ENCODE data around the gene PPP4R3C.
"Not testable (repeated sequence)": the region's sequence is repeated elsewhere in the genome, so short reads cannot be mapped to it uniquely, and the experiment has no call there.

Gene PPP4R3C

GRCh38 chrX:27463187-27463586 is at the start of gene PPP4R3C:
Gene PPP4R3C (minus strand): TSS chrX:27463341. CDS start chrX:27463296, 45 bp downstream.
- no peak for DNase-seq (ENCODE audit: low read depth in 2 of 3, low spot score in 1 of 3)

GRCh38 chrX:27491397-27491796 is 28.3 kb upstream of the PPP4R3C start:
- DNase-seq (ENCODE audit: low read depth in 2 of 3, low spot score in 1 of 3): no peak

DNA sequence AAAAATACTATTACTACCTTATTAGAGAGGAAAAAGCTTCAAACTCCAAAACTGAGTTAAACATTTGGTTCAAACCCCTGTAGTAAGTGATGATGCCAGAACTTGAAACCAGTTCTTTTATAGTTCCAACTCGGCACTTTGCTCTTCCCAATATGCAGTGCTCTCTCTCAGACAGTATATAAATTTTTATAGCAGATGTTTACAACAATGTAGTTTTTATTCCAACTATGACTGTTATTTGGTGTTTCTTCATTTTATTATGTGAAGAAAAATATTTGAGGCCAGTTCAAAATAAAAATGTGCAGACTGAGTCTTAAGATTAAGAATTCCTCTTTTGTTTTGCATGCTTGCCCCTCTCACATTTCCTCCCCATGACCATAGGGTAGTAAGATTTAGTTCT is 2.9 kb upstream of the PPP4R3C start:
- DNase-seq (ENCODE audit: low read depth in 2 of 3, low spot score in 1 of 3): no peak

- DNase-seq (ENCODE audit: low read depth in 2 of 3, low spot score in 1 of 3): no peak
Observed at GRCh38 chrX:27465036-27465435, 1.9 kb upstream of the PPP4R3C start.

GRCh38 chrX:27459129-27459528 is 4.0 kb downstream of the PPP4R3C start:
- not testable (repeated sequence) for DNase-seq (ENCODE audit: low read depth in 2 of 3, low spot score in 1 of 3)

- not testable (repeated sequence) for DNase-seq (ENCODE audit: low read depth in 2 of 3, low spot score in 1 of 3)
Observed at GRCh38 chrX:27458544-27458943, 4.6 kb downstream of the PPP4R3C start.

- no peak for DNase-seq (ENCODE audit: low read depth in 2 of 3, low spot score in 1 of 3)
Observed at GRCh38 chrX:27451324-27451723, 11.8 kb downstream of the PPP4R3C start.

- no peak for DNase-seq (ENCODE audit: low read depth in 2 of 3, low spot score in 1 of 3)
Observed at GRCh38 chrX:27446423-27446822, 16.7 kb downstream of the PPP4R3C start.

DNA sequence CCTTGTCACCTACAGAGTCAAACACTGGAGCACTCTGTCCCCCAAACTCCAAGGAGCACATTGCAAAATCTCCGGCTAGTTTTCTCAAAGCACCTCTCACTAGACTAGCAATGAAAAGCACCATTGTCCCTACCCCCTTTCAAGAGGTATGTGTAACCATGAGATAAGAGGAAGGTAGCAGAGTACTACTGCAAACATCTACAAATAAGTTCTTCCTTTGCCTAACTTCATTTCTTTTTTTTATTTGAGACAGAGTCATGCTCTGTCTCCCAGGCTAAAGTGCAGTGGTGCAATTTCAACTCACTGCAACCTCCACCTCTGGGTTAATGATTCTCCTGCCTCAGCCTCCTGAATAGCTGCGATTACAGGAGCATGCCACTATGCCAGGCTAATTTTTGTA is 17.7 kb downstream of the PPP4R3C start:
- DNase-seq (ENCODE audit: low read depth in 2 of 3, low spot score in 1 of 3): no peak

DNA sequence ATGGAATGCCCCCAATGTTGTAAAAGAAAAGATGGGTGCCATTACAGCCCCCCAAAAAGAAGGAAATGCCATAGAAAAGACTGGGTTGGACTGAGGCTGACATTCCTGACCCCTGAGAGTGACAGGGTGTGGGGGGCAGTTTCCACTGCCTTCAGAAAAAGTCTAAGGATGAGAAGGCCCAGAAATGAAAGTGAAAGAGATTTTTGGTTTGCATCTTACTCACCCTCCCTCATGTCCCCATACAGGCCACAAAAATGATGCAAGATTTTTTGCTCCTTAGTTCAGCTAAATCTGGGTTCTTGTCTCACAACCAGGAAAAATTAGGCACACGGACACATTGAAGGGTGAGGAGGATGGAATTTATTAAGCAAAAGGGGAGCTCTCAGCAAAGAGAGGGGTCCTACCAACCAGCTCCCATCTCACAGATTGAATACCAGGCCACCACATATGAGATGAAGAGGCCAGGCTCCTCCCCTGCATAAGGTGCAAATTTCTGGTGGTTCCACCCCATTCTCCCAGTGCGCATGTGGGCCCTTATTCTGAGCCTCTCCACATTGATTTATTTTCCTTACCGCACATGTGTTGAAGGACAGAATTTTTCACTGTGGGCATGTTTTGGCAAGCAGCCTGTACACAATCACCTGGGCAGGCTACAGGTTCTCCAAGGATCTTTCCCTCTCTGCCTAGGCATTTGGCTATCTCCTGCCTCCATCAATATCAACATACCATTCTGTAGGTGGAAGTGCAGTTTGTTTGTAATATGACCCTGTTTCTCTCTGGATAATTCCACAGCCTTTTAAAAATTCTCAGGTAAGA is 18.8 kb downstream of the PPP4R3C start:
- DNase-seq (ENCODE audit: low read depth in 2 of 3, low spot score in 1 of 3): no peak

DNA sequence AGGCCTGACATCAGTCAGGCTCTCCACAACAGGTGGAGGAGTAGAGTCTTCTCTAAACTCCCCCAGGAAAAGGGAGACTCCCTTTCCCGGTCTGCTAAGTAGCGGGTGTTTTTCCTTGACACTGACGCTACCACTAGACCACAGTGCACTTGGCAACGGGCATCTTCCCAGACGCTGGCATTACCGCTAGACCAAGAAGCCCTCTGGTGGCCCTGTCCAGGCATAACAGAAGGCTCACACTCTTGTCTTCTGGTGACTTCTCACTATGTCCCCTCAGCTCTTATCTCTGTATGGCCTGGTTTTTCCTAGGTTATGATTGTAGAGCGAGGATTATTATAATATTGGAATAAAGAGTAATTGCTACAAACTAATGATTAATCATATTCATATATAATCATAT is 20.7 kb downstream of the PPP4R3C start:
- DNase-seq (ENCODE audit: low read depth in 2 of 3, low spot score in 1 of 3): not testable (repeated sequence)

- DNase-seq (ENCODE audit: low read depth in 2 of 3, low spot score in 1 of 3): no peak
Observed at GRCh38 chrX:27439771-27440170, 23.4 kb downstream of the PPP4R3C start.

DNA sequence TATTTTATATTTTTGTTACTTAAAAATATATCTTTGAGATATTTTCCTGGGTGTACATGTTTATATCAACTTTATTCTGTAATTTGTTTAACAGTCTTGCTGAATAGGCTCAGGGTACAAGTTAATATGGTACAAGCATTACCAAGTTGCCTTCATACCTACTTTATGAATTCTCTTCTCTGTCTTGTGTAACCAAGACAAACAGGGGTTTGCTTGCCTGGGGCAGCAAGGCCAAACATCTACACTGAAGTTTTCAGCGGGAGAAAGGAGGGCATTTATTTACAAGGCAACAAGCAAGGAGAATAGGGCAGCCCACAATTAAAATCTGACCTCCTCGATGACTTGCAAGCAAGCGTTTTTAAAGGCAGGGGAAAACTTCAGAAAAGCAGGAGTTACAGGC is 24.2 kb downstream of the PPP4R3C start:
- no peak for DNase-seq (ENCODE audit: low read depth in 2 of 3, low spot score in 1 of 3)

DNA sequence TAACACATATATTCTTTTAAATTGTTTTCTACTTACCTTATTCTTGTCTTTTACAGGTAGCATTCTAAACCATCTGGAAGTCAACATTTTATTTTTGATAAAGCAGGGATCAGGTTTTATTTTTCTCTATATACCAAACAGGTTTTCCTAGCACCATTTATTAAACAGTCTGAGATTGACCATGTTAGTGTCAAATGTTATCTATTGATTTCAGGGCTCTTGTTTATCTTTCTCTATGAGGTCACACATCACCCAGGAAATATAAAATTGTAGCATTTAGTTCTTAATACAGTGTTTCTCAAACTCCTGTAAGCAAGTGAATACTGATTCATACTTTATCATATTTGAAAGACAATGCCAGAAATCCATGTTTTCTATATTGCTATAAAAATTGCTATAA is 28.1 kb downstream of the PPP4R3C start:
- DNase-seq (ENCODE audit: low read depth in 2 of 3, low spot score in 1 of 3): no peak
